H1 (cell line): ENCODE data around the gene LPCAT1. TPM values are rescaled to one million over a fixed set of nuclear protein-coding genes. Genes with fewer than 3 reads are reported as not detected.

Experiments
- GABPA ChIP-seq: IDR thresholded peaks from 2 replicates; pipeline ENCODE4 v1.6.1; 2011; ENCODE audit warnings: mild to moderate bottlenecking, low read length, moderate library complexity, borderline replicate concordance; ENCODE audit not compliant: insufficient read depth
- RAD21 ChIP-seq, 2 experiments: IDR thresholded peaks in 1 of 2; conservative IDR thresholded peaks in 1 of 2; 2 replicates each; pipeline ENCODE4 v1.6.1; 2011; ENCODE audit warnings: low read depth in 2 of 2, low read length in 2 of 2, improper control_type of control experiment in 1 of 2, inconsistent platforms in 1 of 2, mild to moderate bottlenecking in 1 of 2, moderate library complexity in 1 of 2
- RNF2 ChIP-seq: fragments of 200-900, 300-1000 bp; sonication (generic); IDR thresholded peaks from 2 replicates; pipeline ENCODE4 v1.7.1; 2016; ENCODE audit warnings: borderline replicate concordance, low read depth, mild to moderate bottlenecking, antibody characterized with exemption, low read length; ENCODE audit not compliant: poor library complexity, severe bottlenecking; ENCODE audit errors: missing control alignments
- YY1 ChIP-seq: IDR thresholded peaks from 2 replicates; pipeline ENCODE4 v1.6.1; 2011; ENCODE audit warnings: low read depth, mild to moderate bottlenecking, low read length
- polyA plus RNA-seq, 7 experiments: library from polyadenylated mRNA; depleted of rRNA in 3 of 7; stranded (reverse) in 5 of 7; unstranded in 2 of 7; fragments of >200 nt in 5 of 7; fragments of 200-250 nt in 2 of 7; gene quantifications; 1 replicate in 5 of 7; 2 replicates in 1 of 7; 4 replicates in 1 of 7; pipeline versions ENCODE4 v1.2.1 to v1.2.3, GENCODE V29; 2011 to 2013; ENCODE audit warnings: missing spikeins in 2 of 7, mixed read lengths in 2 of 7
- total RNA-seq: library from RNA; stranded (reverse); fragmentation: NEBNext Ultra II Directional; extraction: Animal tissue kit (Norgen Biotek cat#: 25700); gene quantifications from 2 replicates; pipeline ENCODE4 v1.2.1, GENCODE V29; 2021

The LPCAT1 gene
- total and polyA plus RNA-seq, 2 of the 8 experiments (the other 6 are each of a cell fraction or from before 2014, with no cell fraction given), result 107 to 260 TPM

DNA sequence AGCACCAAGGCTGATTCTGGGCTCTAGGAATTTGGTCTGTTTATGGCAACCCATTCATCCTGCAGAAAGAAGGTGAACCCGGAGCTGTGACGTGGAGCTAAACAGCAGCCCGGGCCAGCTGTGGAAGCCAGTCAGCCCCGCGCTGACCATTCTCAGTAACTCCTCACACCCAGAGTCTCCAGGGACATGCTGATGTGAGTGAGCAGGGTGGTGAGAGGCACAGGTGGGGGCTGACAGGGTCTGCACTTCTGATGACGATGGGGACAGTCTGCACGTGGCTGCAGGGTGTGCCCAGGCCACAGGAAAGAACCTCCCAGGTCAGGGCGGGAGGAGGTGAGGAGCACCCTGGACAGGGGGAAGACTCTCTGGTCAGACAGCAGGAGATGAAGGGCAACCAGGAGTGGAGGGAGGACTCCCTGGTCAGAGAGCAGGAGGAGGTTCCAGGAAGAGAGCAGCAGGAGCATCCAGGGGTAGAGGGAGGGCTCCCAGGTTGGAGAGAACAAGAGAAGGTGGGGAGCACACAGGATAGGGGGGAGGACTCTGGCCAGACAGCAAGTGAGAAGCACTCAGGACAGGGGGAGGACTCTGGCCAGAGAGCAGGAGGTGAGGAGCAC is 52.4 kb downstream of the LPCAT1 start (continued):
- TF ChIP-seq RAD21 (IDR thresholded peaks at IDR 0.05 in 1 of 2, conservative IDR thresholded peaks at IDR 0.05 in 1 of 2; ENCODE audit: low read depth in 2 of 2, low read length in 2 of 2), result no peak
- no peak for TF ChIP-seq YY1
- TF ChIP-seq RNF2, result no peak
- TF ChIP-seq GABPA, result no peak
